ENCODE measurements around the gene COL28A1.

GRCh38 chr7:7496311-7496710, 39.4 kb downstream of the COL28A1 start:
- TF ChIP-seq POLR2A (IDR thresholded peaks at IDR 0.05): no peak
- no peak for TF ChIP-seq CTCF (IDR thresholded peaks at IDR 0.05)
- TF ChIP-seq POLR2AphosphoS5 (IDR thresholded peaks at IDR 0.05): no peak

All from prostate gland (tissue), 2 donors.